ENCODE measurements around the gene NCKIPSD. TPM values are rescaled to one million over a fixed set of nuclear protein-coding genes. Genes with fewer than 3 reads are reported as not detected.
A peak's percentile ranks its signal among the peaks of the same experiment; 100 is the strongest.

NCKIPSD gene
- total RNA-seq, 1 donor: 17.7 TPM

DNA sequence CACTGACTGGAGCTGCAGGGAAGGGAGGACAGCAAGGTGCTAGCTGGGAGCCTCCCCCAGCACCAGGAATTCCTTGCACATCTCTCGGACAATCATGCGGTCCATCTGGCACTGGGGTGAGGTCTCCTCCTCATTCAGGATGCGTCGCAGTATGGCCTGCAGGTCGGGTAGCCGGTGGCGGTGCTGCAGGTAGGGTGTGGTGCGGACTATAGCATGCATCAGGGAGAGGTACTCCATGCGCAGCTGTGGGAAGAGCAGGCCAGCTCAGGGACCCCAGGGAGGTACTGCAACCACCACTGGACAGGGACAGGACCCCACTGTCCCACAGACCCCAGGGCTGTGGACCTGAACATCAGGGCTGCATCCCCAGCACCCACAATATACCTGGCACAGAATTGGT, 11.2 kb downstream of the NCKIPSD start:
- DNase-seq (ENCODE audit: insufficient read length, low spot score, missing footprints): no peak
- H3K4me1 ChIP-seq (ENCODE audit: insufficient read depth, low read length): peaks cover 4% of the 10 kb centered on the region
- no peak overlapping the region for H3K27ac ChIP-seq (ENCODE audit: low read depth, low read length)
- H3K9me3 ChIP-seq (ENCODE audit: low read depth, low read length): no peaks in the 10 kb centered on the region
- TF ChIP-seq, protein P1, sequence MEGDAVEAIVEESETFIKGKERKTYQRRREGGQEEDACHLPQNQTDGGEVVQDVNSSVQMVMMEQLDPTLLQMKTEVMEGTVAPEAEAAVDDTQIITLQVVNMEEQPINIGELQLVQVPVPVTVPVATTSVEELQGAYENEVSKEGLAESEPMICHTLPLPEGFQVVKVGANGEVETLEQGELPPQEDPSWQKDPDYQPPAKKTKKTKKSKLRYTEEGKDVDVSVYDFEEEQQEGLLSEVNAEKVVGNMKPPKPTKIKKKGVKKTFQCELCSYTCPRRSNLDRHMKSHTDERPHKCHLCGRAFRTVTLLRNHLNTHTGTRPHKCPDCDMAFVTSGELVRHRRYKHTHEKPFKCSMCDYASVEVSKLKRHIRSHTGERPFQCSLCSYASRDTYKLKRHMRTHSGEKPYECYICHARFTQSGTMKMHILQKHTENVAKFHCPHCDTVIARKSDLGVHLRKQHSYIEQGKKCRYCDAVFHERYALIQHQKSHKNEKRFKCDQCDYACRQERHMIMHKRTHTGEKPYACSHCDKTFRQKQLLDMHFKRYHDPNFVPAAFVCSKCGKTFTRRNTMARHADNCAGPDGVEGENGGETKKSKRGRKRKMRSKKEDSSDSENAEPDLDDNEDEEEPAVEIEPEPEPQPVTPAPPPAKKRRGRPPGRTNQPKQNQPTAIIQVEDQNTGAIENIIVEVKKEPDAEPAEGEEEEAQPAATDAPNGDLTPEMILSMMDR (IDR thresholded peaks at IDR 0.05; ENCODE audit: extremely low read depth, low read depth, low read length): no peak
- H2AFZ ChIP-seq (ENCODE audit: low read length): no peak overlapping the region
- H4K20me1 ChIP-seq (ENCODE audit: insufficient read depth, low read length): no peaks in the 10 kb centered on the region
- no peak overlapping the region for H3K4me2 ChIP-seq (ENCODE audit: insufficient read depth, low read length)
- H3K79me2 ChIP-seq (ENCODE audit: insufficient read depth, low read length): no peaks in the 10 kb centered on the region
- peaks cover 21% of the 10 kb centered on the region for H3K36me3 ChIP-seq (ENCODE audit: insufficient read depth, low read length)
- no peaks in the 10 kb centered on the region for H3K27me3 ChIP-seq (ENCODE audit: insufficient read depth, low read length)
- no peak overlapping the region for H3K4me3 ChIP-seq (ENCODE audit: insufficient read depth, low read length)

DNA sequence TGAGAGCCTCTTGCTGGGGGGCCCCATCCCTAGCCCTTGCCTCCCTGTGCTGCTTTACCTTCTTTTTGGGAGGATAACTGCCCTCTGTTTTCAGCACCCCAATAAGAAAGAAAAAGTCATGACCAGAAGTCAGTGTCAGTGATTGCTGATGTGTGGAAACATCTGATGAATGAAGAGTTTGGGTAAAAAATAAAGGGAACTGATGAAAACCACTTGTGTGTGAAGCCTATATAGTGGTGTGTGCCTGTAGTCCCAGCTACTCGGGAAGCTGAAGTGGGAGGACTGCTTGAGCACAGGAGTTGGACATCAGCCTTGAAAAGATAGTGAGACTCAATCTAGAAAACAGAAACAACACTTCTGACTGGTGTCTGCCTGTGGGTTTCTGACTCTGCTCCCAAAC, 13.2 kb downstream of the NCKIPSD start:
- Histone ChIP-seq H3K27ac (ENCODE audit: low read depth, low read length) (no peak overlapping the region), H3K4me3 (ENCODE audit: insufficient read depth, low read length) (no peak overlapping the region), H4K20me1 (ENCODE audit: insufficient read depth, low read length) (no peaks in the 10 kb centered on the region), H3K4me2 (ENCODE audit: insufficient read depth, low read length) (no peak overlapping the region), H3K36me3 (ENCODE audit: insufficient read depth, low read length) (peaks cover 11% of the 10 kb centered on the region), H3K9me3 (ENCODE audit: low read depth, low read length) (no peaks in the 10 kb centered on the region), H3K4me1 (ENCODE audit: insufficient read depth, low read length) (no peaks in the 10 kb centered on the region), H3K79me2 (ENCODE audit: insufficient read depth, low read length) (no peaks in the 10 kb centered on the region), H3K27me3 (ENCODE audit: insufficient read depth, low read length) (no peaks in the 10 kb centered on the region), H2AFZ (ENCODE audit: low read length) (no peak overlapping the region)
- peak; percentile 6 for DNase-seq (ENCODE audit: insufficient read length, low spot score, missing footprints)
- TF ChIP-seq, protein P1 (IDR thresholded peaks at IDR 0.05; ENCODE audit: extremely low read depth, low read depth, low read length): no peak

DNA sequence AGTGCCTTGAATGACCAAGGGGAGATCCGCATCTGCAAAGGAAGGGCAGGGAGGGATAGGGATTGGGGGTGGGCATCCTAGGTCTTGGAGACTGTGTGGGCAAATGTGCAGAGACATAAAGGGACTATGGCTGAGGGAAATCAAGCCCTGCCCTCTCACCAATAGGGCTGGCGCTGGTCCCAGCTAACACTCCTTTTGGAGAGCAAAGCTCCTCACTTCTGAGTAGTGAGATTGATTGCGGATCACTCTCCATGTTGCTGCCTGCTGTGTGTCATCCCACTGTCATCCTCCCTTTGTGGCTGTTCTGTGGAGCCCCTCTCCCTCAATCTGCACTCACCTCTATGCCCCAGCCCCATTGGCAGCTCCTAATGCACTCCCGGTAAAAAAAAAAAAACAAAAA, 20.8 kb downstream of the NCKIPSD start:
- no peaks in the 10 kb centered on the region for H3K9me3 ChIP-seq (ENCODE audit: low read depth, low read length)
- peak; percentile 27 for DNase-seq (ENCODE audit: insufficient read length, low spot score, missing footprints)
- H3K36me3 ChIP-seq (ENCODE audit: insufficient read depth, low read length): no peaks in the 10 kb centered on the region
- H3K27ac ChIP-seq (ENCODE audit: low read depth, low read length): peak overlapping the region; percentile 99
- no peaks in the 10 kb centered on the region for H3K27me3 ChIP-seq (ENCODE audit: insufficient read depth, low read length)
- TF ChIP-seq, protein P1 (IDR thresholded peaks at IDR 0.05; ENCODE audit: extremely low read depth, low read depth, low read length): no peak
- peaks cover 6% of the 10 kb centered on the region for H4K20me1 ChIP-seq (ENCODE audit: insufficient read depth, low read length)
- no peak overlapping the region for H2AFZ ChIP-seq (ENCODE audit: low read length)
- H3K4me2 ChIP-seq (ENCODE audit: insufficient read depth, low read length): no peak overlapping the region
- H3K4me3 ChIP-seq (ENCODE audit: insufficient read depth, low read length): no peak overlapping the region
- H3K79me2 ChIP-seq (ENCODE audit: insufficient read depth, low read length): no peaks in the 10 kb centered on the region
- H3K4me1 ChIP-seq (ENCODE audit: insufficient read depth, low read length): peaks cover 18% of the 10 kb centered on the region

DNA sequence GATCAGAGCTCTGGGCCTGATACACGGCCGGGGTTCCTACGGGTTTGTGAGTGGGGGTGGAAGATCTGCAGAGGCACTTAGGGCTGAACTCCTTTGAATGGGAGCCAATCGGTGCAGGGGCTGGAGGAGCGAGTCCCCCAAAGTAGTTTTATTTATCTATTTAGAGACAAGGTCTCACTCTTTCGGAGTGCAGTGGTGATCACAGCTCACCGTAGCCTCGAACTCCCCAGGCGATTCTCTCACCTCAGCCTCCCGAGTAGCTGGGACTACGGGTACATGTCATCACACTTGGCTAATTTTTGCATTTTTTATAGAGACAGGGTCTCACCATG, 21.4 kb downstream of the NCKIPSD start:
- H3K4me2 ChIP-seq (ENCODE audit: insufficient read depth, low read length): peak overlapping the region; percentile 99
- TF ChIP-seq, protein P1 (IDR thresholded peaks at IDR 0.05; ENCODE audit: extremely low read depth, low read depth, low read length): no peak
- peak overlapping the region; percentile 85 for H3K4me3 ChIP-seq (ENCODE audit: insufficient read depth, low read length)

More for the DNA sequence above, 21.4 kb downstream of the NCKIPSD start:
- peaks cover 18% of the 10 kb centered on the region for H3K4me1 ChIP-seq (ENCODE audit: insufficient read depth, low read length)
- H3K27ac ChIP-seq (ENCODE audit: low read depth, low read length): peak overlapping the region; percentile 99
- no peaks in the 10 kb centered on the region for H3K36me3 ChIP-seq (ENCODE audit: insufficient read depth, low read length)
- H3K9me3 ChIP-seq (ENCODE audit: low read depth, low read length): no peaks in the 10 kb centered on the region
- DNase-seq (ENCODE audit: insufficient read length, low spot score, missing footprints): no peak
- peak overlapping the region; percentile 59 for H2AFZ ChIP-seq (ENCODE audit: low read length)
- H3K79me2 ChIP-seq (ENCODE audit: insufficient read depth, low read length): no peaks in the 10 kb centered on the region
- H3K27me3 ChIP-seq (ENCODE audit: insufficient read depth, low read length): no peaks in the 10 kb centered on the region
- H4K20me1 ChIP-seq (ENCODE audit: insufficient read depth, low read length): peaks cover 6% of the 10 kb centered on the region

Measured in osteoblast (primary cell).